PC-3 (cell line): ENCODE data around the gene ABO. TPM values are rescaled to one million over a fixed set of nuclear protein-coding genes. Genes with fewer than 3 reads are reported as not detected.
"Not testable (repeated sequence)": the region's sequence is repeated elsewhere in the genome, so short reads cannot be mapped to it uniquely, and the experiment has no call there.

Experiments
- ATAC-seq: fragments of 200-7000 bp; cut with Tn5 transposase; 2 replicates; pipeline ENCODE4 v1.9.1; 2020; ENCODE audit warnings: mild to moderate bottlenecking, moderate library complexity
- BruUV-seq: library from RNA; stranded (reverse); fragments of 400-500 nt; replicated peaks from 2 replicates; lab custom pipeline; 2021; lab: Mats Ljungman, UMichigan
- CTCF ChIA-PET: fragments of 300-600 bp; sonication (Branson Sonifier 250); formaldehyde crosslinking; loops from one replicate; lab custom pipeline; 2022; ENCODE audit warnings: antibody characterized with exemption; lab: Charles Lee
- POLR2A ChIA-PET: fragments of 300-600 bp; sonication (Branson Sonifier 250); formaldehyde crosslinking; loops from one replicate; lab custom pipeline; 2022; ENCODE audit warnings: antibody characterized with exemption; ENCODE audit not compliant: unreplicated experiment; lab: Charles Lee
- DNase-seq: peaks from one replicate; pipeline ENCODE4 v3.0.0-alpha.2; 2015
- H2AFZ ChIP-seq: fragments of 300-600 bp; sonication (generic); 2 replicates; pipeline ENCODE4 v1.6.0; 2016; ENCODE audit warnings: antibody characterized with exemption, low read length
- H3F3A ChIP-seq: fragments of 300-600 bp; sonication (generic); one replicate; pipeline ENCODE4 v1.6.0; 2017; ENCODE audit warnings: antibody characterized with exemption, low read length, control low read depth, mild to moderate bottlenecking; ENCODE audit not compliant: unreplicated experiment
- H3K27ac ChIP-seq: fragments of 300-600 bp; sonication (generic); 2 replicates; pipeline ENCODE4 v1.5.1; 2016; ENCODE audit warnings: mild to moderate bottlenecking, low read length
- H3K27me3 ChIP-seq: fragments of 300-600 bp; sonication (generic); 2 replicates; pipeline ENCODE4 v1.6.1; 2016; ENCODE audit warnings: low read length, mixed read lengths
- H3K36me3 ChIP-seq: fragments of 300-600 bp; sonication (generic); 2 replicates; pipeline ENCODE4 v1.6.1; 2016; ENCODE audit warnings: low read depth, mixed run types, low read length, mixed read lengths
- H3K4me1 ChIP-seq: fragments of 300-600 bp; sonication (generic); 2 replicates; pipeline ENCODE4 v1.5.1; 2016; ENCODE audit warnings: low read length; ENCODE audit not compliant: insufficient read depth
- H3K4me2 ChIP-seq: fragments of 300-600 bp; sonication (generic); 2 replicates; pipeline ENCODE4 v1.6.0; 2016; ENCODE audit warnings: low read length
- H3K4me3 ChIP-seq: fragments of 300-600 bp; sonication (generic); 2 replicates; pipeline ENCODE4 v1.5.1; 2016; ENCODE audit warnings: mild to moderate bottlenecking, low read length, mixed read lengths
- H3K79me2 ChIP-seq: fragments of 300-600 bp; sonication (generic); 2 replicates; pipeline ENCODE4 v1.6.1; 2017; ENCODE audit warnings: low read length, mixed read lengths
- H3K9ac ChIP-seq: fragments of 300-600 bp; sonication (generic); 2 replicates; pipeline ENCODE4 v1.6.0; 2016; ENCODE audit warnings: mild to moderate bottlenecking, low read length
- H3K9me2 ChIP-seq: fragments of 300-600 bp; sonication (generic); replicated peaks from 2 replicates; pipeline ENCODE4 v1.6.1; 2016; ENCODE audit warnings: mixed run types, low read length, mixed read lengths
- H3K9me3 ChIP-seq: fragments of 300-600 bp; sonication (generic); 2 replicates; pipeline ENCODE4 v1.6.1; 2016; ENCODE audit warnings: low read length, mixed read lengths
- H4K20me1 ChIP-seq: fragments of 300-600 bp; sonication (generic); 2 replicates; pipeline ENCODE4 v1.6.1; 2016; ENCODE audit warnings: low read length, mixed read lengths
- EZH2 ChIP-seq: fragments of 300-600 bp; sonication (generic); IDR thresholded peaks from one replicate; pipeline ENCODE4 v1.6.1; 2017; ENCODE audit warnings: antibody characterized with exemption, mild to moderate bottlenecking, low read length; ENCODE audit not compliant: unreplicated experiment
- EZH2phosphoT487 ChIP-seq: fragments of 300-600 bp; sonication (generic); IDR thresholded peaks from 2 replicates; pipeline ENCODE4 v1.6.1; 2018; ENCODE audit warnings: mild to moderate bottlenecking, antibody characterized with exemption, low read length, borderline replicate concordance
- intact Hi-C: fragments of 100-400 bp; cut with micrococcal nuclease; formaldehyde crosslinking; loops from 2 replicates; pipeline ENCODE4 v1.9.0; 2023
- total RNA-seq: library from RNA; depleted of rRNA; stranded (reverse); fragments of >200 nt; gene quantifications from 2 replicates; pipeline ENCODE4 v1.2.3, GENCODE V29; 2014; rRNA removed
- TF ChIP-seq, protein P1 (sequence below): fragments of 300-600 bp; sonication (generic); conservative IDR thresholded peaks from 2 replicates; pipeline ENCODE4 v1.5.1; 2017; ENCODE audit warnings: antibody characterized with exemption, low read depth, mild to moderate bottlenecking, low read length

Gene ABO
- total RNA-seq, 1 experiment from 2014 or later, result not detected

DNA sequence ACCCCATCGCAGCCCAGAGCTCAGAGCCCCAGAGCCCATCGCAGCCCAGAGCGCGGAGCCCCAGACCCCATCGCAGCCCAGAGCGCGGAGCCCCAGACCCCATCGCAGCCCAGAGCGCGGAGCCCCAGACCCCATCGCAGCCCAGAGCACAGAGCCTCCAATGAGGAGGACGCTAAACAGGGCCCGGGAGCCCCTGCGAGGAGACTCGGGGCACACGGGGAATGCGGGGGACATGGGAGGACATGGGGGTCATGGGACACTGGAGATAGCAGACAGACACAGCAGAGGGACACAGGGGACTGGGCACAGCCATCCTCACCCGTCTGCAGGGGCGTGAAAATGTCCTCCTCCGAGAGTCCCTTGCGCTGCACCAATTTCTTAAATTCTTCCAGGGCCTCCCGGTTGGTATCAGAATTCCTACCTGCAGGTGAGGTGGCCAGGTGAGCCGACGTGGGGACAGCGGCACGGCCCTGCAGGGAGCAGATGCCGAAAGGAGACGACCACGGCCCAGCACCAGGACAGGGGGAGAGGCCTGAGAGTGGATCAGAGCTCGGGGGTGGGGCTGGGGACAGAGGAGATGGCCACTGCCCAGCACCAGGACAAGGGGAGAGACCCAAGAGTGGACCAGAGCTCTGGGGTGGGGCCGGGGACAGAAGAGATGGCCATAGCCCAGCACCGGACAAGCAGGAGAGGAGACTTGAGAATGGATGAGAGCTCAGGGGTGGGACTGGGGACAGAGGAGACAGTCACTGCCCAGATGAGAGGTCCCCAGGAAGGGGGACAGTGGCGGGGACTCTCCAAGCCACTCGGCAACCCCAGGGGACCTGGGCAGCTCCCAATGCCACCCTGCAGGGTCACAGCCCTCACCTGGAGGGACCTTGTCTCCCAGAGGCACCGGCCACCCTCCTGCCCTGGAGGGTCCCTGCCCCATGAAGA lies 68.7 kb downstream of the ABO start:
- H3F3A ChIP-seq, result no peaks in the 10 kb centered on the region
- POLR2A ChIA-PET, result no interaction called here
- intact Hi-C loops, result no loop called here
- no peak overlapping the region for H3K4me3 ChIP-seq
- H3K9me2 ChIP-seq, result no peaks in the 10 kb centered on the region
- no peak overlapping the region for H2AFZ ChIP-seq
- BruUV-seq, result no TSS peak
- H3K36me3 ChIP-seq, result no peaks in the 10 kb centered on the region
- no peaks in the 10 kb centered on the region for H3K79me2 ChIP-seq
- H3K27ac ChIP-seq, result no peak overlapping the region
- ATAC-seq, result no peak
- TF ChIP-seq EZH2 (no peak), EZH2phosphoT487 (no peak)
- TF ChIP-seq, protein P1, sequence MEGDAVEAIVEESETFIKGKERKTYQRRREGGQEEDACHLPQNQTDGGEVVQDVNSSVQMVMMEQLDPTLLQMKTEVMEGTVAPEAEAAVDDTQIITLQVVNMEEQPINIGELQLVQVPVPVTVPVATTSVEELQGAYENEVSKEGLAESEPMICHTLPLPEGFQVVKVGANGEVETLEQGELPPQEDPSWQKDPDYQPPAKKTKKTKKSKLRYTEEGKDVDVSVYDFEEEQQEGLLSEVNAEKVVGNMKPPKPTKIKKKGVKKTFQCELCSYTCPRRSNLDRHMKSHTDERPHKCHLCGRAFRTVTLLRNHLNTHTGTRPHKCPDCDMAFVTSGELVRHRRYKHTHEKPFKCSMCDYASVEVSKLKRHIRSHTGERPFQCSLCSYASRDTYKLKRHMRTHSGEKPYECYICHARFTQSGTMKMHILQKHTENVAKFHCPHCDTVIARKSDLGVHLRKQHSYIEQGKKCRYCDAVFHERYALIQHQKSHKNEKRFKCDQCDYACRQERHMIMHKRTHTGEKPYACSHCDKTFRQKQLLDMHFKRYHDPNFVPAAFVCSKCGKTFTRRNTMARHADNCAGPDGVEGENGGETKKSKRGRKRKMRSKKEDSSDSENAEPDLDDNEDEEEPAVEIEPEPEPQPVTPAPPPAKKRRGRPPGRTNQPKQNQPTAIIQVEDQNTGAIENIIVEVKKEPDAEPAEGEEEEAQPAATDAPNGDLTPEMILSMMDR, result no peak
- no peak for DNase-seq
- no peak overlapping the region for H3K9ac ChIP-seq
- CTCF ChIA-PET, result no interaction called here
- H3K27me3 ChIP-seq, result no peaks in the 10 kb centered on the region
- H3K4me2 ChIP-seq, result no peak overlapping the region
- no peaks in the 10 kb centered on the region for H4K20me1 ChIP-seq
- peaks cover 17% of the 10 kb centered on the region for H3K4me1 ChIP-seq
- H3K9me3 ChIP-seq, result no peaks in the 10 kb centered on the region

DNA sequence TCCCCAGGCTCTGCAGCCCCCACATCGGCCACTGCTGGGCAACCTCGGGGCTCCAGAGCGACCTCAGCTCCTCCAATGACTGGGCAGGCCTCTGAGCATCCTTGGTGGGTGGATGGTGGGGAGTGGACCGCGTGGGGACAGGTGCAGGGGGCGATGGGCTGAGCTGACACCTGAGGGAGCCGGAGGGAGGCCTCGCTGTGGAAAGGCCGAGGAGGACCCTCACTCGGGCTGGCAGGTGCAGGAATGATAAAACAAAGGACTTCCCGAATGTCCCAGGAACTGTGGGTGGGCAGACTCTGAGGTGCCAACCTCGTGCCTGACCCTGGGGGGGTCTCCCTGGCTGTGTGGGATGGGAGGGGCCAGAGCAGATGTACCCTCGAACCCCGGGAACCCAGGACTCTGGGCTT lies 69.5 kb downstream of the ABO start:
- H3K36me3 ChIP-seq, BruUV-seq, H2AFZ ChIP-seq, POLR2A ChIA-PET, H3K27me3 ChIP-seq, H3F3A ChIP-seq, H3K27ac ChIP-seq, H3K4me2 ChIP-seq, H3K9ac ChIP-seq, DNase-seq, H3K4me3 ChIP-seq, CTCF ChIA-PET, H3K9me2 ChIP-seq, H3K79me2 ChIP-seq, intact Hi-C loops, ATAC-seq, H4K20me1 ChIP-seq, H3K9me3 ChIP-seq: not testable (repeated sequence)
- H3K4me1 ChIP-seq, result peaks cover 12% of the 10 kb centered on the region

Other genes with a start within 250 kb of the ABO start
- 78.5 and 98.3 TPM in 2 replicates for gene GTF3C5, start 244.2 kb downstream of the ABO start, total RNA-seq
- 0.46 and 0.47 TPM in 2 replicates for gene CEL, start 213.2 kb downstream of the ABO start, total RNA-seq
- 30.5 and 32.2 TPM in 2 replicates for gene RALGDS, start 154.0 kb downstream of the ABO start, total RNA-seq
- not detected in 2 replicates for gene GBGT1, start 111.3 kb downstream of the ABO start, total RNA-seq
- not detected in 2 replicates for gene OBP2B, start 66.0 kb downstream of the ABO start, total RNA-seq
- gene SURF6, start 61.0 kb upstream of the ABO start, total RNA-seq, result 28.0 TPM in 2 replicates
- gene MED22, start 72.9 kb upstream of the ABO start, total RNA-seq, result 20.5 and 24.5 TPM in 2 replicates
- gene RPL7A, start 73.0 kb upstream of the ABO start, total RNA-seq, result 998 and 1,156 TPM in 2 replicates
- 15.7 and 28.1 TPM in 2 replicates for gene SURF1, start 81.3 kb upstream of the ABO start, total RNA-seq
- gene SURF2, start 81.3 kb upstream of the ABO start, total RNA-seq, result 103 and 134 TPM in 2 replicates
- 161 and 173 TPM in 2 replicates for gene SURF4, start 100.9 kb upstream of the ABO start, total RNA-seq
- gene STKLD1, start 101.2 kb upstream of the ABO start, total RNA-seq, result 0.52 and 4.1 TPM in 2 replicates
- 34.1 and 37.8 TPM in 2 replicates for gene REXO4, start 142.8 kb upstream of the ABO start, total RNA-seq
- 0.86 and 0.95 TPM in 2 replicates for gene ADAMTS13, start 147.2 kb upstream of the ABO start, total RNA-seq
- gene CACFD1, start 184.8 kb upstream of the ABO start, total RNA-seq, result 7.5 and 10.0 TPM in 2 replicates
- gene SLC2A6, start 203.9 kb upstream of the ABO start, total RNA-seq, result 20.5 and 21.7 TPM in 2 replicates
- not detected in 2 replicates for gene MYMK, start 249.8 kb upstream of the ABO start, total RNA-seq